Measurements from ENCODE around the gene ANKS6.

Gene ANKS6

GRCh38 chr9:98726735-98727134 is 69.6 kb downstream of the ANKS6 start:
- Histone ChIP-seq H4K20me1 (ENCODE audit: insufficient read depth, low read length) (no peaks in the 10 kb centered on the region), H3K27me3 (ENCODE audit: insufficient read depth, low read length, poor library complexity) (peaks cover 5% of the 10 kb centered on the region), H3K27ac (ENCODE audit: low read length) (no peak overlapping the region), H3K9me3 (ENCODE audit: insufficient read depth, low read length, severe bottlenecking) (no peaks in the 10 kb centered on the region), H3K4me2 (ENCODE audit: insufficient read depth, low read length) (no peak overlapping the region), H3K79me2 (ENCODE audit: insufficient read depth, low read length) (no peaks in the 10 kb centered on the region), H3K9ac (ENCODE audit: low read depth, low read length) (no peak overlapping the region), H3K36me3 (ENCODE audit: insufficient read depth, low read length) (no peaks in the 10 kb centered on the region), H2AFZ (ENCODE audit: low read depth, low read length) (no peak overlapping the region), H3K4me1 (ENCODE audit: insufficient read depth, low read length) (no peaks in the 10 kb centered on the region), H3K4me3 (ENCODE audit: low read depth in 1 of 2, low read length in 2 of 2) (no peak overlapping the region)
- TF ChIP-seq CTCF (IDR thresholded peaks at IDR 0.05; ENCODE audit: borderline replicate concordance, extremely low read depth, low read length, poor library complexity, severe bottlenecking) (no peak), EZH2 (IDR thresholded peaks at IDR 0.05; ENCODE audit: borderline replicate concordance, low read depth, low read length, severe bottlenecking) (no peak)
- DNase-seq (no peak), ATAC-seq (ENCODE audit: insufficient read depth, low read depth) (no peak)

- Histone ChIP-seq H3K4me2 (ENCODE audit: insufficient read depth, low read length) (no peak overlapping the region), H3K4me3 (ENCODE audit: low read depth in 1 of 2, low read length in 2 of 2) (no peak overlapping the region), H3K9ac (ENCODE audit: low read depth, low read length) (no peak overlapping the region), H2AFZ (ENCODE audit: low read depth, low read length) (no peak overlapping the region), H3K79me2 (ENCODE audit: insufficient read depth, low read length) (no peaks in the 10 kb centered on the region), H3K4me1 (ENCODE audit: insufficient read depth, low read length) (no peaks in the 10 kb centered on the region), H3K9me3 (ENCODE audit: insufficient read depth, low read length, severe bottlenecking) (no peaks in the 10 kb centered on the region), H4K20me1 (ENCODE audit: insufficient read depth, low read length) (no peaks in the 10 kb centered on the region), H3K27ac (ENCODE audit: low read length) (no peak overlapping the region), H3K27me3 (ENCODE audit: insufficient read depth, low read length, poor library complexity) (peaks cover 5% of the 10 kb centered on the region), H3K36me3 (ENCODE audit: insufficient read depth, low read length) (no peaks in the 10 kb centered on the region)
- ATAC-seq (ENCODE audit: insufficient read depth, low read depth) (no peak), DNase-seq (no peak)
- TF ChIP-seq EZH2 (IDR thresholded peaks at IDR 0.05; ENCODE audit: borderline replicate concordance, low read depth, low read length, severe bottlenecking) (no peak), CTCF (IDR thresholded peaks at IDR 0.05; ENCODE audit: borderline replicate concordance, extremely low read depth, low read length, poor library complexity, severe bottlenecking) (no peak)
Measured at GRCh38 chr9:98724810-98725530, 71.4 kb downstream of the ANKS6 start.

GRCh38 chr9:98721643-98722042 is 74.7 kb downstream of the ANKS6 start:
- DNase-seq (no peak), ATAC-seq (ENCODE audit: insufficient read depth, low read depth) (no peak)
- Histone ChIP-seq H3K9me3 (ENCODE audit: insufficient read depth, low read length, severe bottlenecking) (no peaks in the 10 kb centered on the region), H3K36me3 (ENCODE audit: insufficient read depth, low read length) (no peaks in the 10 kb centered on the region), H3K9ac (ENCODE audit: low read depth, low read length) (no peak overlapping the region), H4K20me1 (ENCODE audit: insufficient read depth, low read length) (no peaks in the 10 kb centered on the region), H3K27me3 (ENCODE audit: insufficient read depth, low read length, poor library complexity) (peaks cover 5% of the 10 kb centered on the region), H3K79me2 (ENCODE audit: insufficient read depth, low read length) (no peaks in the 10 kb centered on the region), H3K4me1 (ENCODE audit: insufficient read depth, low read length) (no peaks in the 10 kb centered on the region), H3K27ac (ENCODE audit: low read length) (no peak overlapping the region), H2AFZ (ENCODE audit: low read depth, low read length) (no peak overlapping the region), H3K4me2 (ENCODE audit: insufficient read depth, low read length) (no peak overlapping the region), H3K4me3 (ENCODE audit: low read depth in 1 of 2, low read length in 2 of 2) (no peak overlapping the region)
- TF ChIP-seq CTCF (IDR thresholded peaks at IDR 0.05; ENCODE audit: borderline replicate concordance, extremely low read depth, low read length, poor library complexity, severe bottlenecking) (no peak), EZH2 (IDR thresholded peaks at IDR 0.05; ENCODE audit: borderline replicate concordance, low read depth, low read length, severe bottlenecking) (no peak)

Measured in DND-41 (cell line).